A549 treated with dexamethasone at 1 μM for 4 hours (cell line): ENCODE results near the gene ZRSR2. TPM values are rescaled to one million over a fixed set of nuclear protein-coding genes. Genes with fewer than 3 reads are reported as not detected.

Experiments used
- total RNA-seq: library from RNA; stranded (reverse); fragments of 200-300 nt; extraction: Qiagen RNA extraction; gene quantifications from 5 replicates; pipeline ENCODE4 v1.2.3, GENCODE V29; 2022

The ZRSR2 gene
- 9.6 to 12.5 TPM (median 10.9 TPM) in 5 replicates for total RNA-seq

GRCh38 chrX:15789979-15790768 lies at the start of gene ZRSR2:
ZRSR2 (plus strand) TSS chrX:15790484; CDS start chrX:15790496, 12 bp downstream.

GRCh38 chrX:15854712-15855567 lies 64.7 kb downstream of the ZRSR2 start, which contains the start of gene AP1S2:
AP1S2 (minus strand) TSS chrX:15854813; CDS start chrX:15852524, 2,289 bp downstream.

Other genes with a start within 250 kb of the ZRSR2 start
- not detected in 5 replicates for gene ACE2, start 189.5 kb upstream of the ZRSR2 start, total RNA-seq
- 0.49 to 0.96 TPM (median 0.77 TPM) in 5 replicates for gene CLTRN, start 125.7 kb upstream of the ZRSR2 start, total RNA-seq
- 2.1 to 3.9 TPM (median 2.5 TPM) in 5 replicates for gene CA5B, start 52.2 kb upstream of the ZRSR2 start, total RNA-seq
- gene AP1S2, start 64.3 kb downstream of the ZRSR2 start, total RNA-seq = 15.7 to 20.6 TPM (median 18.8 TPM) in 5 replicates